HCT116 (cell line): ENCODE data around the gene SPEF1. TPM values are rescaled to one million over a fixed set of nuclear protein-coding genes. Genes with fewer than 3 reads are reported as not detected.
A peak's percentile ranks its signal among the peaks of the same experiment; 100 is the strongest.

ENCODE experiments used
- ATAC-seq: fragments of 200-7000 bp; cut with Tn5 transposase; 2 replicates; pipeline ENCODE4 v1.9.1; 2020; ENCODE audit warnings: mild to moderate bottlenecking, moderate library complexity
- BruUV-seq: library from RNA; stranded (reverse); fragments of 400-500 nt; replicated peaks from 2 replicates; lab custom pipeline; 2021; lab: Mats Ljungman, UMichigan
- CTCF ChIA-PET: fragments of 300-600 bp; sonication (Branson Sonifier 250); formaldehyde crosslinking; loops from one replicate; lab custom pipeline; 2021; ENCODE audit warnings: antibody characterized with exemption; lab: Charles Lee
- POLR2A ChIA-PET: fragments of 300-600, 350-600 bp; sonication (Branson Sonifier 250); formaldehyde crosslinking; loops from one replicate; lab custom pipeline; 2021; ENCODE audit warnings: antibody characterized with exemption; lab: Charles Lee
- RAD21 ChIA-PET, 2 experiments: fragments of 300-600 bp; sonication (Branson Sonifier 250); formaldehyde crosslinking; loops; one replicate each; lab custom pipeline; 2023; ENCODE audit warnings: low total read pairs in 2 of 2; ENCODE audit not compliant: uncharacterized antibody in 2 of 2, unreplicated experiment in 2 of 2, low non-redundant PET in 1 of 2; lab: Charles Lee
- DNase-seq: peaks from one replicate; pipeline ENCODE4 v3.0.0-alpha.2; 2010; ENCODE audit warnings: low read depth, low spot score
- H2AFZ ChIP-seq: fragments of 200-600 bp; shearing (Covaris generic), sonication (generic); 2 replicates; pipeline ENCODE4 v1.6.1; 2017; ENCODE audit warnings: low read depth, mixed run types, mixed read lengths, antibody characterized with exemption, low read length; ENCODE audit not compliant: poor library complexity, severe bottlenecking
- H3K27ac ChIP-seq: 2 replicates; pipeline ENCODE4 v1.5.1; 2012; ENCODE audit warnings: low read depth, low read length
- H3K27me3 ChIP-seq: fragments of 200-600 bp; sonication (generic); 2 replicates; pipeline ENCODE4 v1.6.1; 2016; ENCODE audit warnings: mixed run types, low read length, mixed read lengths; ENCODE audit not compliant: insufficient read depth
- H3K36me3 ChIP-seq, 2 experiments: fragments of 200-500 bp in 1 of 2; fragments of 200-600 bp in 1 of 2; sonication (Bioruptor generic) in 1 of 2; sonication (generic) in 1 of 2; 2 replicates each; pipeline versions ENCODE4 v1.5.1 to v1.6.1; 2014 to 2016; ENCODE audit warnings: low read length in 2 of 2, inconsistent platforms in 1 of 2, mixed read lengths in 1 of 2, mixed run types in 1 of 2; ENCODE audit not compliant: insufficient read depth in 2 of 2, control insufficient read depth in 1 of 2
- H3K4me1 ChIP-seq, 2 experiments: fragments of 200-600 bp in 1 of 2; sonication (generic) in 1 of 2; 2 replicates each; pipeline versions ENCODE4 v1.5.1 to v1.6.1; 2012 to 2017; ENCODE audit warnings: low read length in 2 of 2, inconsistent platforms in 1 of 2, mild to moderate bottlenecking in 1 of 2, mixed read lengths in 1 of 2, mixed run types in 1 of 2, moderate library complexity in 1 of 2; ENCODE audit not compliant: insufficient read depth in 2 of 2, control insufficient read depth in 1 of 2
- H3K4me2 ChIP-seq: fragments of 200-600 bp; sonication (generic); 2 replicates; pipeline ENCODE4 v1.6.1; 2017; ENCODE audit warnings: mixed run types, low read length, mixed read lengths
- H3K4me3 ChIP-seq, 2 experiments: fragments of 200-600 bp in 1 of 2; sonication (generic) in 1 of 2; replicated peaks in 1 of 2; 2 replicates each; pipeline ENCODE4 v1.5.1; 2011 to 2016; ENCODE audit warnings: low read length in 2 of 2, control low read depth in 1 of 2, low read depth in 1 of 2, mild to moderate bottlenecking in 1 of 2, mixed read lengths in 1 of 2, mixed run types in 1 of 2
- H3K79me2 ChIP-seq: fragments of 200-600 bp; sonication (generic); 2 replicates; pipeline ENCODE4 v1.6.1; 2017; ENCODE audit warnings: mild to moderate bottlenecking, mixed run types, low read length, moderate library complexity, mixed read lengths; ENCODE audit not compliant: insufficient read depth
- H3K9ac ChIP-seq: fragments of 200-600 bp; sonication (generic); 2 replicates; pipeline ENCODE4 v1.6.1; 2016; ENCODE audit warnings: low read length, mixed read lengths
- H3K9me2 ChIP-seq: fragments of 200-600 bp; sonication (generic), shearing (Covaris generic); 2 replicates; pipeline ENCODE4 v1.6.1; 2017; ENCODE audit warnings: mixed run types, mild to moderate bottlenecking, moderate library complexity; ENCODE audit not compliant: insufficient read depth
- H3K9me3 ChIP-seq, 2 experiments: fragments of 200-500 bp in 1 of 2; fragments of 200-600 bp in 1 of 2; sonication (Bioruptor generic) in 1 of 2; sonication (generic) in 1 of 2; 2 replicates each; pipeline ENCODE4 v1.6.1; 2014 to 2017; ENCODE audit warnings: low read length in 2 of 2, mixed read lengths in 2 of 2, inconsistent platforms in 1 of 2, low read depth in 1 of 2, mild to moderate bottlenecking in 1 of 2, mixed run types in 1 of 2, moderate library complexity in 1 of 2; ENCODE audit not compliant: control insufficient read depth in 1 of 2, insufficient read depth in 1 of 2
- H4K20me1 ChIP-seq: fragments of 200-600 bp; sonication (generic), shearing (Covaris generic); 2 replicates; pipeline ENCODE4 v1.6.1; 2017; ENCODE audit warnings: mixed run types, mild to moderate bottlenecking, moderate library complexity; ENCODE audit not compliant: insufficient read depth
- CEBPB ChIP-seq: IDR thresholded peaks from 2 replicates; pipeline ENCODE4 v1.6.1; 2012; ENCODE audit warnings: low read depth
- FOSL1 ChIP-seq: IDR thresholded peaks from 2 replicates; pipeline ENCODE4 v1.6.1; 2012; ENCODE audit warnings: low read depth
- POLR2AphosphoS5 ChIP-seq: IDR thresholded peaks from 2 replicates; pipeline ENCODE4 v1.6.1; 2011; ENCODE audit warnings: mild to moderate bottlenecking, low read depth, low read length, moderate library complexity
- SIN3A ChIP-seq: IDR thresholded peaks from 2 replicates; pipeline ENCODE4 v1.6.1; 2012; ENCODE audit warnings: low read depth
- SRF ChIP-seq: IDR thresholded peaks from 2 replicates; pipeline ENCODE4 v1.6.1; 2012; ENCODE audit warnings: low read depth
- TCF7L2 ChIP-seq: IDR thresholded peaks from 2 replicates; pipeline ENCODE4 v1.7.0; 2011; ENCODE audit warnings: borderline replicate concordance, inconsistent platforms; ENCODE audit not compliant: insufficient read depth, insufficient read length; ENCODE audit errors: extremely low read depth
- ZFX ChIP-seq: fragments of 450-650 bp; IDR thresholded peaks from 2 replicates; pipeline ENCODE4 v1.6.1; 2017
- ZNF274 ChIP-seq: fragments of 200-500 bp; sonication (Bioruptor generic); IDR thresholded peaks from 2 replicates; pipeline ENCODE4 v1.6.1; 2014; ENCODE audit warnings: mild to moderate bottlenecking, low read depth, low read length, inconsistent platforms
- intact Hi-C: fragments of 100-400 bp; cut with micrococcal nuclease; formaldehyde crosslinking; loops from 2 replicates; pipeline ENCODE4 v1.10.0; 2022
- total RNA-seq: library from RNA; stranded (reverse); gene quantifications from one replicate; pipeline ENCODE4 v1.2.1, GENCODE V29; 2021; ENCODE audit not compliant: unreplicated experiment
- TF ChIP-seq, protein P1 (sequence below): IDR thresholded peaks from 2 replicates; pipeline ENCODE4 v1.6.1; 2012; ENCODE audit warnings: low read depth
- TF ChIP-seq, protein P2 (sequence below): IDR thresholded peaks from 2 replicates; pipeline ENCODE4 v1.6.1; 2011; ENCODE audit warnings: mild to moderate bottlenecking, low read length, moderate library complexity; ENCODE audit not compliant: insufficient replicate concordance; ENCODE audit errors: extremely low read depth
- TF ChIP-seq, protein P3 (sequence below): IDR thresholded peaks from 2 replicates; pipeline ENCODE4 v1.6.1; 2012

Gene SPEF1
- total RNA-seq, 1 experiment from 2014 or later = 0.93 TPM

DNA sequence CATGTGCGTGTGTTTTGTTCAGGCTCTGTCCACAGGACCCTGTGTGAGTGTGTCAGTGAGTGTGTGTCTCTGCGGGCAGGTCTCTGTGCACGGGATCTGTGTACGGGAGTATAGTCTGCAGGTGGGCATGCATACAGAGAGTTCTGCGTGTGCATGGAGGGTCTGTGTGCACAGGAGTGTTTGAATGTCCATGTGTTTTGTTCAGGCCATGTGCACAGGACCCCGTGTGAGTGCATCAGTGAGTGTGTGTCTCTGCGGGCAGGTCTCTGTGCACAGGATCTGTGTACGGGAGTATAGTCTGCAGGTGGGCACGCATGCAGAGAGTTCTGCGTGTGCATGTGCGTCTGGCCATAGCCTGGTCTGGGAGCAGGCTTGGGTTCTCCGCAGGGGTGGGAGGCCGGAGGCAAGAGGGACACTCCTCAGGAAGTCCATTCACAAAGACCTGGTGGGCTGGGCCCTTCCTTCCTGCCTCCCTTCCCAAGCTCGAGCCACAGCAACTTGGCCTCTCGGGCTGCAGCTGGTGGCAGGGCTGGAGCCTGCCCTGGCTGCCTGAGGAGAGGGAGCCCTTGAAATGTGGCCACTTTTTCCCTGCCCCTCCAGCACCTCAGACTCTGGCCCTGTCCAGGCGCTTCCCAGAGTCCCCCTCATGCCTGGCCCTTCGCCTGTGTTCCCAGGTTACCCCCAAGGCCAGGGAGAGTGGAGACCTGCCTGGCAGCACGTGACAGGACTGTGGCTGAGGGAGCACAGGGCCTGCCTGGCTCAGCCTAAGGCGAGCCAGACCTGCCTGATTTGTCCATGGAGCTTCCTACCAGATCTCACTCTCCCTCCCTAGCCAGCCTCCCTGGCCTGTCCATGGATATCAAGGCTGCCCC lies 42.0 kb downstream of the SPEF1 start:
- DNase-seq = no peak
- Histone ChIP-seq H3K27me3 (no peaks in the 10 kb centered on the region), H2AFZ (no peak overlapping the region), H3K9ac (no peak overlapping the region)
- POLR2A ChIA-PET = no interaction called here
- no peak for TF ChIP-seq FOSL1
- TF ChIP-seq ZNF274 = no peak
- TF ChIP-seq, all 23 proteins: peak for 0
- intact Hi-C loops = no loop called here
- Histone ChIP-seq H3K9me3 (no peaks in the 10 kb centered on the region), H3K4me1 (peaks cover 2 to 7% of the 10 kb centered on the region in 2 experiments), H3K4me2 (no peak overlapping the region), H3K36me3 (no peaks in the 10 kb centered on the region), H4K20me1 (no peaks in the 10 kb centered on the region), H3K79me2 (no peaks in the 10 kb centered on the region), H3K9me2 (no peaks in the 10 kb centered on the region), H3K4me3 (no peak overlapping the region), H3K27ac (no peak overlapping the region)
- RAD21 ChIA-PET = no interaction called here
- no TSS peak for BruUV-seq
- CTCF ChIA-PET = no interaction called here
- ATAC-seq = 0 out of 2 replicates have a peak, but pooled peaks have one; percentile 20

DNA sequence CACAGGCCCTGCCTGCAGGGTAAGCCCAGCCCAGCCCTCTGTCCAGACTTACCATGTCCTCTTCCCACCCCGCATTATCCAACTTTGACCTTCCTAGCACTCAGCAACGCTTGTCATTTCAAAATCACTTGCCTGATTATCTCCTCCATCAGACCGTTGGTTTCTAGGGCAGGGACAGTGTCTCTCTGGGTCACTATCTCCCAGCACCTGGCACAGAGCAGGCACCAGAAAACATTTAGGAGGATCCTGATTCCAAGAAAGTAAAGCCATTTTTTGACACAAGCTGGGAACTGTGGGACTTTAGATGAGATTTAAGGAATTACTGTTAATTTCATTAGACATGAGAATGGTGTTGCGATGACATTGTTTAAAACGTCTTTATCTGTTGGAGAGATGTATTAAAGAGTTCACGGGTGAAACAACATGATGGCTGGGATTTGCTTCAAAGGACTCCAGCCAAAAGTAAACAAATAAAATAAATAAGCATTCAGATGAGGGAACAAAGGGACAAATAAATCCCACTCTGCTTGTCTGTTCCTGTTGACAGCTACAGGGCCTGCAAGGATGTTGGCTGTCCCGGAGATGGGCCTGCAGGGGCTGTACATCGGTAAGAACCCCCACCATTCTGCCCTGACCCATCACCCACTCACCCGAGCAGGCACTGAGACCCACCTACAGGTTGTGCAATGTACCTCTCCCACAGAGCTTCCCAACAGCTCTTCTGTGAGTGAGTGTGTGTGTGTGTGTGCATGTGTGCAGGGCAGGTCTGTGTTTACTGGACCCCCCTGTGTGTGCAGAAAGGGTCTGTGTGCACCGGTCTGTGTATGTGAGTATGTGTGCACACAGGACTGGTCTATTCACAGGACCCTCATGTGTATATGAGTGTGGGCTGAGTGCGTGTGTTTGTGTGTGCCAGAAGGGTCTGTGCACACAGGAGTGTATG lies 42.9 kb downstream of the SPEF1 start:
- Histone ChIP-seq H3K79me2 (no peaks in the 10 kb centered on the region), H3K9me2 (no peaks in the 10 kb centered on the region), H4K20me1 (no peaks in the 10 kb centered on the region), H3K9me3 (no peaks in the 10 kb centered on the region), H3K4me2 (no peak overlapping the region), H3K9ac (no peak overlapping the region), H3K4me3 (no peak overlapping the region), H3K4me1 (peaks cover 3 to 11% of the 10 kb centered on the region in 2 experiments), H2AFZ (no peak overlapping the region), H3K36me3 (no peaks in the 10 kb centered on the region), H3K27me3 (no peaks in the 10 kb centered on the region), H3K27ac (no peak overlapping the region)
- BruUV-seq = no TSS peak
- intact Hi-C loops = no loop called here
- DNase-seq (no peak), ATAC-seq (no peak)
- CTCF ChIA-PET = no interaction called here
- RAD21 ChIA-PET = no interaction called here
- POLR2A ChIA-PET = no interaction called here
- TF ChIP-seq, protein P1, sequence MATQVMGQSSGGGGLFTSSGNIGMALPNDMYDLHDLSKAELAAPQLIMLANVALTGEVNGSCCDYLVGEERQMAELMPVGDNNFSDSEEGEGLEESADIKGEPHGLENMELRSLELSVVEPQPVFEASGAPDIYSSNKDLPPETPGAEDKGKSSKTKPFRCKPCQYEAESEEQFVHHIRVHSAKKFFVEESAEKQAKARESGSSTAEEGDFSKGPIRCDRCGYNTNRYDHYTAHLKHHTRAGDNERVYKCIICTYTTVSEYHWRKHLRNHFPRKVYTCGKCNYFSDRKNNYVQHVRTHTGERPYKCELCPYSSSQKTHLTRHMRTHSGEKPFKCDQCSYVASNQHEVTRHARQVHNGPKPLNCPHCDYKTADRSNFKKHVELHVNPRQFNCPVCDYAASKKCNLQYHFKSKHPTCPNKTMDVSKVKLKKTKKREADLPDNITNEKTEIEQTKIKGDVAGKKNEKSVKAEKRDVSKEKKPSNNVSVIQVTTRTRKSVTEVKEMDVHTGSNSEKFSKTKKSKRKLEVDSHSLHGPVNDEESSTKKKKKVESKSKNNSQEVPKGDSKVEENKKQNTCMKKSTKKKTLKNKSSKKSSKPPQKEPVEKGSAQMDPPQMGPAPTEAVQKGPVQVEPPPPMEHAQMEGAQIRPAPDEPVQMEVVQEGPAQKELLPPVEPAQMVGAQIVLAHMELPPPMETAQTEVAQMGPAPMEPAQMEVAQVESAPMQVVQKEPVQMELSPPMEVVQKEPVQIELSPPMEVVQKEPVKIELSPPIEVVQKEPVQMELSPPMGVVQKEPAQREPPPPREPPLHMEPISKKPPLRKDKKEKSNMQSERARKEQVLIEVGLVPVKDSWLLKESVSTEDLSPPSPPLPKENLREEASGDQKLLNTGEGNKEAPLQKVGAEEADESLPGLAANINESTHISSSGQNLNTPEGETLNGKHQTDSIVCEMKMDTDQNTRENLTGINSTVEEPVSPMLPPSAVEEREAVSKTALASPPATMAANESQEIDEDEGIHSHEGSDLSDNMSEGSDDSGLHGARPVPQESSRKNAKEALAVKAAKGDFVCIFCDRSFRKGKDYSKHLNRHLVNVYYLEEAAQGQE = no peak
- no peak for TF ChIP-seq SRF
- TF ChIP-seq ZFX = no peak
- no peak for TF ChIP-seq SIN3A
- no peak for TF ChIP-seq CEBPB
- TF ChIP-seq FOSL1 = no peak
- TF ChIP-seq, protein P2, sequence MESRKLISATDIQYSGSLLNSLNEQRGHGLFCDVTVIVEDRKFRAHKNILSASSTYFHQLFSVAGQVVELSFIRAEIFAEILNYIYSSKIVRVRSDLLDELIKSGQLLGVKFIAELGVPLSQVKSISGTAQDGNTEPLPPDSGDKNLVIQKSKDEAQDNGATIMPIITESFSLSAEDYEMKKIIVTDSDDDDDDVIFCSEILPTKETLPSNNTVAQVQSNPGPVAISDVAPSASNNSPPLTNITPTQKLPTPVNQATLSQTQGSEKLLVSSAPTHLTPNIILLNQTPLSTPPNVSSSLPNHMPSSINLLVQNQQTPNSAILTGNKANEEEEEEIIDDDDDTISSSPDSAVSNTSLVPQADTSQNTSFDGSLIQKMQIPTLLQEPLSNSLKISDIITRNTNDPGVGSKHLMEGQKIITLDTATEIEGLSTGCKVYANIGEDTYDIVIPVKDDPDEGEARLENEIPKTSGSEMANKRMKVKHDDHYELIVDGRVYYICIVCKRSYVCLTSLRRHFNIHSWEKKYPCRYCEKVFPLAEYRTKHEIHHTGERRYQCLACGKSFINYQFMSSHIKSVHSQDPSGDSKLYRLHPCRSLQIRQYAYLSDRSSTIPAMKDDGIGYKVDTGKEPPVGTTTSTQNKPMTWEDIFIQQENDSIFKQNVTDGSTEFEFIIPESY = no peak
- no peak for TF ChIP-seq TCF7L2
- no peak for TF ChIP-seq POLR2AphosphoS5
- TF ChIP-seq, protein P3, sequence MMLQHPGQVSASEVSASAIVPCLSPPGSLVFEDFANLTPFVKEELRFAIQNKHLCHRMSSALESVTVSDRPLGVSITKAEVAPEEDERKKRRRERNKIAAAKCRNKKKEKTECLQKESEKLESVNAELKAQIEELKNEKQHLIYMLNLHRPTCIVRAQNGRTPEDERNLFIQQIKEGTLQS = no peak
